ENCODE data around the gene TRIM41. TPM values are rescaled to one million over a fixed set of nuclear protein-coding genes. Genes with fewer than 3 reads are reported as not detected.

Gene TRIM41
- total RNA-seq, 1 donor, result 6.1 TPM

DNA sequence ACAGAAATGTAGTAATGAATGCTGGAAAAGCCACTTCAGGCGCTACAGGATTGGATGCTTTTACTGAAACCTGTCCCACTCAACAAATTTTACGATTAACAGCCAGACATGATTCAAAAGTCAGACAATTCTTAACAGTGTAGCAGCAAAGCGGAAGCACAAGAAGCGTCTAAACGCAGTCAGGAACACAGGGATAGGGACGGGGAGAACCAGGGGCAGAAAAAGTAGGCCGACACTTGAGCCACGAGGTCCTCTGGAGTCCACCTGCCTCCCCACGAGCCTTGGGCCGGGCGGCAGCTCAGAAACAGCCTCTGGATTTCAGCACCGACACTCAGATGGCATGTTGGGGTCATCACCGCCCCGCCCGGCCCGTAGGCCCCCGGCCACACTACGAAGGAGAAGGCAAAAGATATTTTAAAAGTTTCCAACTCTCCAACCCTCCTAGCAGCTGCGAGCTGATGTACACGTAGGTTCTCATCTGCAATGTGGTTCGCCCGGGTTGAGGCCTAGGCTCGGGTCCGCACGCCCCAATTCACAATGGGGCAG, 20.0 kb downstream of the TRIM41 start:
- Histone ChIP-seq H3K4me3 (ENCODE audit: low read length) (peak overlapping the region; percentile 82), H3K4me1 (ENCODE audit: insufficient read depth, low read length) (peaks cover 56% of the 10 kb centered on the region), H3K9me3 (ENCODE audit: low read depth, low read length) (no peaks in the 10 kb centered on the region), H3K27me3 (ENCODE audit: insufficient read depth, low read length) (no peaks in the 10 kb centered on the region)

DNA sequence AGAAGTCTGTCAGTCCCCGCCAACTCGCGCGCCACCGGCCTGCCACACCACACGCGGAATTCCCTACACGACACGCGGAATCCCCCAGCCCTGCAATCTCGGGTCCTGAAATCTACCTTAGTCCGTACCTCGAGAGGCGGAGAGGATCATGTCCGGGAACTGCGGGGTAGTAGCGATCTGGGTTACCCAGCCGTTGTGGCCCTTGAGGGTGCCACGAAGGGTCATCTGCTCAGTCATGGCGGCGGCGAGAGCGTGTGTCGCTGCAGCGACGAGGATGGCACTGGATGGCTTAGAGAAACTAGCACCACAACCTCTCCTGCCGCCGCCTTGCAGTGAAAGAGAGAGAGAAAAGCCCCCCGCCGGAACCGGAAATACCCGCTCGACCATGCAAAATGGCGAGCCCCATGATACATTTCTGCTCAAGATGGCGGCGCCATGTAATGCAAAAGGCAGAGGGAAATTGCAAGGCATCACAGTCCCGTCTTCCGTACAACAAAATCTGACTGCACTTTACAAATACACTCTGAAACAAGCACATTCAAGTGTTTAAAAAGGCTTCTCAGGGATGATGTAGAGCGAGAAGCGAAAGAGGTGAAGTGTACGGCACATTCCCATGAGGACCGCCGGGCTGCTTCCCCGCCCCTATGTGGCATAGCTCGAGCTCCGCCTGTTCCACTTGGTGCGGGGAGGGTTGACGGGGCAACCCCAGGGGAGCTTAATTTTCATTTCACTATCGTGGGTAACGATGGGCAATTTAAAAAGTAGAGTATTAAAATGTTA, 20.7 kb downstream of the TRIM41 start, which contains the start of gene RACK1:
Gene RACK1, minus strand, starts transcription at position 343 of the 780 bp plus-strand sequence. Its CDS starts 106 bp downstream, at position 237.
- Histone ChIP-seq H3K4me1 (ENCODE audit: insufficient read depth, low read length) (peaks cover 62% of the 10 kb centered on the region), H3K4me3 (ENCODE audit: low read length) (peak within 1 kb of the TSS; percentile 82), H3K9me3 (ENCODE audit: low read depth, low read length) (no peaks in the 10 kb centered on the region), H3K27me3 (ENCODE audit: insufficient read depth, low read length) (no peaks in the 10 kb centered on the region)

DNA sequence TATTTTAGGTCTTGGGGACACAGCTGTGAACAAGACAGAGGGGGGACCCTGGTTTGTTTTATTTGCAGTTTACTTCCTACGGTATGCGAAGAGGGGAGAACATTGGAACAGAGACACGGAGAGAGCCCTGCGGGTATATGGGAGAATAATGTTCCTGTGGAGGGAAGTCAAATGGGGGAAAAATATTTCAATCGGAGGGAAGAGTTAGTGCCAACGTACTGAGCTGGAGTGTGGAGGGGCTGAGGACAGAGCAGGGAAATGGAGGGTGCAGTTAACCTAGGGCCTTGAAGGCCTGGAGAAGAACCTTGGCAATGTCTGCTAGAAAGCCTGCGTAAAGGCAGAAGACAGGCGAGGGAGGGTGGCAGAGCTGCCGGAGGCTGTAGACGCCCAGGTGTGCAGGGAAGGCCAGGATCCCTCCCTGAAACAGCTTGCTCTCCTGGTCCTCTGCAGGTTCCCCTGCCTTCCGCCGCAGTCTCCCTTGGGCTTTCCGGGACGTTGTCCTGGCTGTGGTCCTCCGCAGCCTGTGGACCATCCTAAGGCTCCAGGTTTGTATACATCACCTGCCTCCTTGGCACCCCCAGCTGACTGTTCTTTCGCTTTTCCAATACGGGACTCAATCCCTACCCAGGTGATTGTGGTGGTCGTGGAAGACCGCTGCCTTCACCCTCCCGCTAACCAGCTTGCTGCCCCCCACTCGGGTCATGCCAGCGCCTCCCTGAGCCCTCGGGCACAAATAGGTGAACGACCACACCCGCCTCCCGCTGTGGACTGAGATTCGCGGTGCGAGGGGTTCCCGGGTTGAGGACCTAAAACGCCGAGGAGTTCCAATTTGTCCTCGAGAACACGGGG, 22.6 kb downstream of the TRIM41 start:
- Histone ChIP-seq H3K4me1 (ENCODE audit: insufficient read depth, low read length) (peaks cover 77% of the 10 kb centered on the region), H3K9me3 (ENCODE audit: low read depth, low read length) (no peaks in the 10 kb centered on the region), H3K27me3 (ENCODE audit: insufficient read depth, low read length) (no peaks in the 10 kb centered on the region), H3K4me3 (ENCODE audit: low read length) (peak overlapping the region; percentile 83)

DNA sequence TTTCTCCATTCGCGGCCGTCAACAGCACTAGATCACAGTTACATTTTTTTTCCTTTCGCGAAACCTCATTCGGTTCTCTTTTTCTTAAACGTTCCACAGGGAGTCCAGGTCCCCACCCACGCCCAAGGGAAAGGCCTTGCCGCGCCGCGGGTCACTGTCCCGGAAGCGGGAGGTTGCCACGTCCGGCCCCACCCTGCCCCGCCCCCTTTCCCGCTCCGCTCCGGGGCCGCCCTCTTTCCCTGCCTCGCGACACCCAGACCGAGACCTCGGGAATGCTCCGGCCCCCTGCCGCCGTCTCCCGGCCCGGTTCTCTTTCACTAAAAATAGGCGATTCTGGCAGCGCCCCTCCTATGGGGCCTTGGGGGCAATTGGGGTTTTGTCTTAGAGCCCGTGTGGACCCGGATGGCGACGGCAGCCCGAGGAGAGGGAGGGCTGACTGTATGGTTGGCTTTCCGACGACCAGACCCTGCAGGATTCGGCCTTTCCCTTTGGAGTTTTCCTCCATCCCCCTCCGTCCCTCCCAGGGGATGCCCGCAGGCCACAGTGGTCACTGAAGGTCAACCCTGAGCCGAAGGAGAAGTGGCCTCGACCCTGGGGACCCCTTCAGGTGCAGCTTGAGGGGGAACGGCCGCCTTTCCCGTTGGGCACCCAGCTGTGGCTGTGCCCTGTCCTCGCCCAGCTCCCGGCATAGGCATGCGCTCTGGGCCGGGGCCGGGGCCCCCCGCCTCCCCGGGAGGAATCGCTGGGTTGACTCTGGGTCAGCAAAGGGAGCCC, 23.4 kb downstream of the TRIM41 start:
- Histone ChIP-seq H3K9me3 (ENCODE audit: low read depth, low read length) (no peaks in the 10 kb centered on the region), H3K27me3 (ENCODE audit: insufficient read depth, low read length) (no peaks in the 10 kb centered on the region), H3K4me1 (ENCODE audit: insufficient read depth, low read length) (peaks cover 76% of the 10 kb centered on the region), H3K4me3 (ENCODE audit: low read length) (peak overlapping the region; percentile 83)

DNA sequence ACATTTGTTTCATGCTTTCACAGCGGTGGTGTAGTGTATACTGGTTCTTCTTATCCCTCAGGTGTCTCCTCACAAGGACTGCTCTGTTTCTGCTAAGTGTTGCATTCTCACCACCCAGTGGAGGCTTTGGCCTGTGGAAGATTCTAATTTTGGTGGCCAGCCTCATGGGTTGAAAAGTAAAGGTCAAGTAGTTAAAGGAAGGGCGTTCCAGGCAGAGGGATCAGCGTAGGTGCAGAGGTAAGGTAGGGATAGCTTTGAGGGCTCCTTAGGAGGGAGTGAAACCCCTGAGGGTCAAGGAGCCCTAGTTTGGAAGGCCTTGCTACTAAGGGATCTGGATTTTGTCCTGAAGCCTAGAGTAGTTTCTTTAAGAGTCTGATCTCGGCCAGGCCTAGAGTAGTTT, 25.2 kb downstream of the TRIM41 start:
- Histone ChIP-seq H3K4me3 (ENCODE audit: low read length) (no peak overlapping the region), H3K4me1 (ENCODE audit: insufficient read depth, low read length) (peaks cover 64% of the 10 kb centered on the region), H3K9me3 (ENCODE audit: low read depth, low read length) (no peaks in the 10 kb centered on the region), H3K27me3 (ENCODE audit: insufficient read depth, low read length) (no peaks in the 10 kb centered on the region)

DNA sequence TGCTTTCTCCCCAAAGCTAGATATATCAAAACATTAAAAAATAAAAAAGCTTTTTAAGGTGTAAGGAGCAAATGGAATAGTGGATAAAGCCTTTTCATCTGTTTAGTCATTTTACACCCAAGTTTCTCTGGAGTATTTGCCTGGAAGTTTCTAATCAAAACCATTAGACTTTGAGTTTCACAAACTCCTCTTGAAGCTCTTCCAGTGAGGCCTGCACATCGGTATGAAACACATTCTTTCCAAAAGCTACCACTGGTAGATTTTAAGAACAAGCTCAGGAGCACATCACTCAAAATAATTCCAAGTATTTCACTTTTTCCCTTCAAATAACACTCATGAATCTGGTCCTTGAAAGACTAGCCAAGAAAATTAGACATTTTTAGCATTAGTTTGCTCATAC, 32.2 kb downstream of the TRIM41 start:
- Histone ChIP-seq H3K27me3 (ENCODE audit: insufficient read depth, low read length) (no peaks in the 10 kb centered on the region), H3K9me3 (ENCODE audit: low read depth, low read length) (no peaks in the 10 kb centered on the region), H3K4me1 (ENCODE audit: insufficient read depth, low read length) (peaks cover 44% of the 10 kb centered on the region), H3K4me3 (ENCODE audit: low read length) (no peak overlapping the region)

DNA sequence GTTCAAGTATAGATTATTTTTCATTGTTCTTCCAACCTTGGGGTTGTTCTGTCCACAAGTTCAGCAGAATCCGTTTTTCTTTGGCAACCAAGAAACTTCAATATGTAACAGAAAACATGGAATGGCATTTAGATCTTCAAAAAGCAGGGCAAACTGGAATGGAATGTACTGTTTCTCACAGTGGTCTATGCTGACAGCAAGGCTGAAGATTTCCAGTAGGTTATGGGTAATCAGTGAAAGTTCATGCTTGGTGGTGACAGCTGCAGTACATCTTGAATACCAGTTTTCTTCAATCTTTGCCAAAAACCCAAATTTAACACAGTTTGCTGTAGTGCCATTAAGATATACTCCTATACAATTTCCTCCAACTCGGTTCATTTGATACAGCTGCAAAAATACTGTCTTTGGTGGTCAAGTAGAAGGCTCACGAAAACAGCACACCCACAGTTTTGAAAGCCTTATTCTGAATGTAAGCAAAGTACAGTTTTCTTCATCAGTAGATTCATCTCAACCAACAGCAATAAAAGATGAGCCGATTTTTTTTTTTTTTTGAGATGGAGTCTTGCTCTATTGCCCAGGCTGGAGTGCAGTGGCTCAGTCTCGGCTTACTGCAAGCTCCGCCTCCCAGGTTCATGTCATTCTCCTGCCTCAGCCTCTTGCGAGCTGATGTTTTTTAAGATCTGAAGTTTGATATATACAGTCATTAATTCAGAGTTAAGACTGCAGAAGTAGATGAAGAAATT, 32.9 kb downstream of the TRIM41 start:
- Histone ChIP-seq H3K9me3 (ENCODE audit: low read depth, low read length) (no peaks in the 10 kb centered on the region), H3K27me3 (ENCODE audit: insufficient read depth, low read length) (no peaks in the 10 kb centered on the region), H3K4me1 (ENCODE audit: insufficient read depth, low read length) (peaks cover 48% of the 10 kb centered on the region), H3K4me3 (ENCODE audit: low read length) (no peak overlapping the region)

DNA sequence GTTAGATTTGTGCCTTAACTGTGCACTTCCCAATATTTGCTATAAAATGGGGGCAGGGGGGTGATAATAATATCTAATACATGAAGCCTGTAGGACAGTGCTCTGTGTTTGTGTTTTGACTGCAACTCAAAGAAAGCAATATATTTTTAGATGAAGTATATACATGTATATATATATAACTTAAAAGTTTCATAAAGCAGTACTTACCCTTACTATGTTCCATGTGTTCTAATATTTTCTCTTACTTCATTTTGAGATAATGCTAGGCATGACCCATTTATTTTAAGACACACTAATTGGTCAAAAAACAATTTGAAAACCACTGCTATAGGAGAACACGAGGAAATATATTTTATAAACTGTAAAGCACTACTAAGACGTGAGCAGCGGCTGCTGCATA, 35.5 kb downstream of the TRIM41 start:
- no peaks in the 10 kb centered on the region for H3K27me3 ChIP-seq (ENCODE audit: insufficient read depth, low read length)
- H3K4me3 ChIP-seq (ENCODE audit: low read length), result no peak overlapping the region
- H3K4me1 ChIP-seq (ENCODE audit: insufficient read depth, low read length), result peaks cover 47% of the 10 kb centered on the region
- no peaks in the 10 kb centered on the region for H3K9me3 ChIP-seq (ENCODE audit: low read depth, low read length)

DNA sequence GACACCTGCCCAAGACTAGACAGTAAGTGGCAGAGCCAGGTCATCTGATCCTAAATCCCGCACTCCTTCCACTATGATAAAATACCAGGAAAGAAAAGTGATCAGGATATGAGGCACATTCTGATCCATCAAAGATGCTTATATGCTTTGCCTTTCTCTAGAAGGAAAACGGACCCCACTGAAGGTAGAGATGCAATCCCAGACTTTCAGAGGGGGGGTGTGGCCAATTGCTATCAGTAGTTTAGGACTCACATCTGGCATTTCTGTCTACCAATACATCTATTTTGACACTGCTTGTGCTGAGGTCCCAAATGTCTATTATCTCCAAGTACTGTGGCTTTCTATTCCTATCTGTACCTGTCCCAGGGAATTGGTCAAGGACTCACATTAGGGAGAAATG, 36.2 kb downstream of the TRIM41 start:
- Histone ChIP-seq H3K27me3 (ENCODE audit: insufficient read depth, low read length) (no peaks in the 10 kb centered on the region), H3K9me3 (ENCODE audit: low read depth, low read length) (no peaks in the 10 kb centered on the region), H3K4me3 (ENCODE audit: low read length) (peak overlapping the region; percentile 98), H3K4me1 (ENCODE audit: insufficient read depth, low read length) (peaks cover 47% of the 10 kb centered on the region)

DNA sequence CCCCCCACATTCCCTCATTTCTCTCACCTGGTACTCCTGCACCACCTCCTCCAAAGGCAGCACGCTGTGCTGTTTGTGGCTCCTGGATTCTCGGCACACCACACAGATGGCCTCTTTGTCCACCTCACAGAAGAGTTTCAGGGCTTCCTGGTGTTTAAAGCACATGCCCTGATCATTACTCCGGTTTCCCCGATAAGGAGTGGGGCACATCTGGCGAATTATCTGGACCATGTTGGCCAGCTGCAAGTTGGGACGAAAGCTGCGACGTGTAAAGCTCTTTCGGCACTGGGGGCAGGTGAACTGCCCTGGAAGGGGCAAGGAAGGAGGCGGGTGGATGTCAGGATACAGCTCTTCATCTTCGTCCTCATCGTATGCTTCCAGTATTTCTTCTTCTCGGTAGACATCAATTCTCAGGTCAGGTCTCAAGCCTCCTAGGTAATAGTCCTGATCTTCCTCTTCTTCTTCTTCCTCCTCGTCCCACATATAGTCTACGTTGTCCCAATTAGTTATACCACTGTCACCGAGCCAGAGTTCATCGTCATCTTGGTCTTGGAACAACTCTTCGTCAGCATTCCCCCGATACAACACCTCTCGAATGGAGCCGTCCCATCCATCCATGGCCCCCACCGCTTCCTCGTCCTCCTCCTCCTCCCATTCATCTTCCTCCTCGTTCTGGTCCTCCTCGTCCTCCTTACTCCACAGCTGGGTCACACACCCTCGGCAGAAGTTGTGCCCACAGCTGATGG, 37.1 kb downstream of the TRIM41 start:
- H3K27me3 ChIP-seq (ENCODE audit: insufficient read depth, low read length), result no peaks in the 10 kb centered on the region
- H3K4me3 ChIP-seq (ENCODE audit: low read length), result peak overlapping the region; percentile 98
- no peaks in the 10 kb centered on the region for H3K9me3 ChIP-seq (ENCODE audit: low read depth, low read length)
- H3K4me1 ChIP-seq (ENCODE audit: insufficient read depth, low read length), result peaks cover 47% of the 10 kb centered on the region

DNA sequence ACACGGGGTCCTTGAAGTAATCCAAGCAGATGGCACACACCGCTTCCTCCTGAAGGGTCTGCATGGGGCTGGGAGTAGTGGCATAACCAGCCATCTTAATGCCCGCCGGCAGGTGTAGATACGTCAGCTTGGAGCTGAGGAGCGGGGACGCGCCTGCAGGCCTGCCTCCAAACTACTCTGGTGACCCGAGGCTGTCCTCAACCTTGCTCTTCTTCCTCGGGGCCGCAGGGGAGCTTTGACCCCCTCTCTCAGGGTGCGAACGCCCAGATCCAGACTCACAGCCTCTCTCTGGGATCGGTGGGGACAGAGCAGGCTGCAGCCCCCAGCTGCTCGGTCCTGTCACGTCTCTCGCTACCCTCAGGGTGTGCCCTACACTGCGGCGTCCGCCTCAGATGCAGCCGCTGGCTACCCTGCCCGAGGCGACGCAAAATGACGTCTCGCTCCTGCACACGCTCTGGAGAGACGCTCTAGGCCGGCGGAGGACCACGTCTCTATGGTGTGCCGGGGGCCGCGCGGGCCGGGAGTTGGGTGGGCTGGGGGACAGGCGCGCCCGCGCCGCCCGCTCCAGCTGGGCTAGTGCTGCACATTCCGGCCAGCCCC, 37.7 kb downstream of the TRIM41 start, which contains the start of gene TRIM52:
Gene TRIM52, minus strand, starts transcription at position 424 of the 600 bp plus-strand sequence. Its CDS starts 330 bp downstream, at position 94.
- Histone ChIP-seq H3K4me1 (ENCODE audit: insufficient read depth, low read length) (peaks cover 47% of the 10 kb centered on the region), H3K27me3 (ENCODE audit: insufficient read depth, low read length) (no peaks in the 10 kb centered on the region), H3K4me3 (ENCODE audit: low read length) (peak within 1 kb of the TSS; percentile 98), H3K9me3 (ENCODE audit: low read depth, low read length) (no peaks in the 10 kb centered on the region)

DNA sequence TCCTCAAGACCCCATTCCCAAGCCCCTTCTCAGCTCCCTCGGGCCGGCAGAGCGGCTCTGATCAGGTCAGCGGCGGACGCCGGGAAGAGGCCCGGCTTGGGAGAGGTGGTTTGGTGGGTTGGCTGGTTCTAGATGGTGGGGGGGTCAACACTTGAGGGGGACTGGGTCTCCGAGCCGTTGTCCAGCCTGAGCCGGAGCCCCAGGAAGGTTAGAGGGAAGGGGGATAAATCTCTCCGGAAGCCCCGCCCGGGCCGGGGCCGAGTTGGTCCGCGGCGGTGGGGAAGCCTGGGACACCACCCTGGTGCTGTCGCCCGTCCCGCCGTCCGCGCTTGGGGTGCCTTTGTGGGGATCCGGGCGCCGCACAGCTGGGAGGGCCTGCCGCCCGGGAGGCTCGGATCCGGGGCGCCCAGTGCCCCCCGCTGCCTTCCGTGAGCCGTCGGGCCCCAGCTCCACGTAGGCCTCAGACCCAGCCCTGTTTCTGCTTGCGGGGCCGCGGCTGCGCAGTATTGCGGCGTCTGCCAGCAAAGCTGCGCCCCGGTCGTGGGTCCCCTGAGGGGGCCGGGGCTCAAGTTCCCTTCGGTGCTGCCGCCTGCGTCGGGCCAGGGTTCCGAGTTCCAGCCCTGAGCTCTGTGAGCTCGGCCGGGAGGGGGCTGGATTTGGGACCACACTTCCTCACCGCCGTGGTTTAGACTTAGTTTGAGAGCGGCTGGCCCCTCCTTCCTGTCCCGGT, 38.4 kb downstream of the TRIM41 start:
- H3K27me3 ChIP-seq (ENCODE audit: insufficient read depth, low read length), result no peaks in the 10 kb centered on the region
- H3K4me3 ChIP-seq (ENCODE audit: low read length), result peak overlapping the region; percentile 98
- no peaks in the 10 kb centered on the region for H3K9me3 ChIP-seq (ENCODE audit: low read depth, low read length)
- peaks cover 43% of the 10 kb centered on the region for H3K4me1 ChIP-seq (ENCODE audit: insufficient read depth, low read length)

DNA sequence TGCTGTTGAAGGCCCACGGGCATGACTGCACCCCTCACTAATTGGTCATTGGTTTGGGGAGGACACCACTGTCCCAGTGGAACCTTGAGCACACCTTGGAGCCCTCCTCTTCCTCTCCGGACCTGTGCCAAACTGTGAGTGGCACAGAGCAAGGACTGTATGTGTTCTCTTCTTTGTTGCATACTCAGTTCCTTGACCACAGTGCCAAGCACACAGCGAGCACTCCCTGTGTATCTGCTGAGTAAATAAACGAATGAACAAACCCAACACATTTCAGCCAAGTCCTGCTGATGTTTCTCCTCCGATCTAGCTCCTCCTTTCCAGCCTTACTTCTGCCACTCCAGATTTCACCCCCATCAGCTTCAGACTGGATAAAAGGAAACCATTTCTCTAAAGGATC, 40.6 kb downstream of the TRIM41 start:
- Histone ChIP-seq H3K9me3 (ENCODE audit: low read depth, low read length) (no peaks in the 10 kb centered on the region), H3K4me3 (ENCODE audit: low read length) (no peak overlapping the region), H3K4me1 (ENCODE audit: insufficient read depth, low read length) (peaks cover 27% of the 10 kb centered on the region), H3K27me3 (ENCODE audit: insufficient read depth, low read length) (no peaks in the 10 kb centered on the region)

Data from mononuclear cell (primary cell).